ENCODE measurements around the gene TMEFF1. TPM values are rescaled to one million over a fixed set of nuclear protein-coding genes. Genes with fewer than 3 reads are reported as not detected.

Gene TMEFF1
- total RNA-seq, 2 donors from 2014 or later: 0.37 to 1.5 TPM

DNA sequence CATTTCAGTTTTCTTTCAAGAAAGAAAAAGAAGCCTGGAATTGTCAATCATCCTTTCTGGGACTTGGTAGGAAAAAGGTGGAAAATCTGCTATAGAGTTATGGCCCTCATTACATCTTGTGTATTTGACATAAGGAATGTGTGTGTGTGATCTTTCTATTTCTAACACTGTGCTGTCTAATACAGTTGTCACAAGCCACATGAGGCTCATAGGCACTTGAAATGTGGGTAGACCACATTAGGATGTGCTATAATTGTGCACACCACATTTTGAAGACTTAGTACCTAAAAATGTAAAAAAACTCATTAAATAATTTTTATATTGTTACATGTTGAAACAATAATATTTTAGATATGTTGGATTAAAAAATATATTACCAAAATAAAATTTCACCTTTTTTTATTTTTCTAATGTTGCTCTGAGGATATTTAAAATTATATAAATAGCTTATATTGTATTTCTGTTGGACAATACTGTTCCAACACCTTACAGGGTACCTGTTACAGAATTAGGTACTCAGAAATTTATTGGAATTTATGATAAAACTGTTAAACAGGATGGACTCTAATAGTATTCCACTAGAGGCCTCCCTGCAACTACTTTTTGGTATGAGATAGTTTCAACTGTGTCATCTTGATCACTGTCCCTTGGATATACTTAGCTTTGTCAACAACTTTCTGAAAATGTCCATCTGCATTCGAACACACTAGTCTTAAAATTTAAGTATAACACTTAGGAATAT is 27.6 kb upstream of the TMEFF1 start:
- intact Hi-C loops (cut with DNase I): no loop called here
- no peak for DNase-seq (ENCODE audit: low spot score)

DNA sequence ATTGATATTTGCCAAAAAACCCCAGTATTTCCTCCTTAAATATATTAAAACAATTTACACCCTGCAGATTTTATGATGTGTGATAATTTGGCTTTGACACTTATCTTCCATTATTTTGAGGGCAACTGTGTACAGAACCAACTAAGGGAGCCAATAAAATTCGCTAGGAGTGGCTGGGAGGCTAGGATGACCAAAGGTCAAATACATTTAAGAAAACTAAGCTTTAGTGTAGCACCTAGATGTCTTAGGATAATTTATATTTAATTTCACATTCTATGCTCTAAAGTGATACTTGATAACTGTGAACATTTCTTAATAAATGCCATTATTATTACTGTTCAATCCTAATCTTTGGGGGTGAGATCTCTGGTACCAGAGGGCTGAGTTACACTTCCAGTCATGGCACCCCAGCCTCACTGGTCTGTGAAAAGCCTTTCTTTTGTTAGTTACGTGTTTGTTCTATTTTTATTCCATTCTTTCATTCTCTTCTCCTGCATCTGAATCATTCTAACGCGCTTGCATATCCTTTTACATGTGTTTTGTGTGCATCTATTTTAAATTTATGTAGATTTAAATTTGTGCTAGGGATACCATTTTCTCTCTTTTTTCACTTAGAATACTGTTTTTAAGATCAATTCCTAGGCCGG is 26.9 kb upstream of the TMEFF1 start:
- intact Hi-C loops (cut with DNase I): no loop called here
- DNase-seq (ENCODE audit: low spot score): no peak

DNA sequence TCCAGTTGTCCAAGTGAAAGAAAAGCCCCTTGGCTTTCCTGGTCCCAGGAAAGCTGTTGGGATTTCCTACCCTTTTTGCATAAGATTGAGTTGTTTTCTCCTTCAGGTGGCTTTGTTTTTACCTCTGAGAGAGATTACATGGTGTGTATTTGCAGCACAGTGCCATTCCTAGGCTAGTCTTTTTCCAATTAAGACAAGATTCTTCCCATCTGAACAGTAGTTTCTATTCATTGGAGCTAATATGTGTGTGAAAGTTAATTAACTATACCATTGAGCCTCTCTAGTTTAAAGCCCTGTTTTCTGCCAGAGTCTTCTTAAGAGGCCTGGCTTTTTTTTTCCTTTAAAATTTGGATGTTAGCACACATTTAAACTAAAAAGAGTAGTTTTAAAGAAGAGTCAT is 25.9 kb upstream of the TMEFF1 start:
- DNase-seq (ENCODE audit: low spot score): no peak
- intact Hi-C loops (cut with DNase I): no loop called here

DNA sequence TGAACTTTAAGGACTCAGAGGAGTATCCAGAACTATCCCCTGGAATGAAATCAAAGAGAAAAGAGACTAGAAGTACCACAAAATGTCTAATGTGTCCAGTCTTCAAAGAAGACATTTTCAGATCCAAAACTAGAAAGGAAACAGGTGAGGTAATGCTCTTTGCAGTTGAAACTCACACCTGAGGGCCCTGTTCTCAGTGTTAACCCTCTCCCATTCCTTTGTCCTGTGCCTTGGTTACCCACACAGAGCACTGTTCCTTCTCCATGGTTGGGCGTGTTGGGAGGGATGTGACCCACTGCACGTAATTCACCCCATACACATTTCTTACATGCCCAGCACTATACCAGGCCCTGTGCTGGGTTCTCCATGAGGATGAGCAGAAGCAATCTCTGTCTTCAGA is 24.7 kb upstream of the TMEFF1 start:
- no peak for DNase-seq (ENCODE audit: low spot score)
- intact Hi-C loops (cut with DNase I): no loop called here

DNA sequence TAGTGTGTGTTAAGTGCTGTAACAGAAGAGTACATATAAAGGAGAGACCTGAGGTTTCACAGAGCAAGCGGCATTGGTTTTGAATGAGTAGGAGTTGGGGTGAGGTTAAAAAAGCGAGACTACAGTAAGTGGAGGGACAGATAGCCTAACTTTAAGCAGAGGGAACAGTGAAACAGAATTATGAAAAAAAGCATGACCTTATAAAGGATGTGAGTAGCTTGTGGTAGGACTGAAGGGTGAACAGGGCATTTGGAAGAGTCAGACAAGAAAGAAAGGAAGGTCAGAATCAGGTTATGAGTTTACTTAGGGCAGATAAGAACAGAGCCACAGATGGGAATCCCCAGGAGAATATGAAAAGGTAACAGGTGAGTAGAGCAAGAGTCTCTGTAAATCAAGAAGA is 23.5 kb upstream of the TMEFF1 start:
- intact Hi-C loops (cut with DNase I): no loop called here
- DNase-seq (ENCODE audit: low spot score): no peak

DNA sequence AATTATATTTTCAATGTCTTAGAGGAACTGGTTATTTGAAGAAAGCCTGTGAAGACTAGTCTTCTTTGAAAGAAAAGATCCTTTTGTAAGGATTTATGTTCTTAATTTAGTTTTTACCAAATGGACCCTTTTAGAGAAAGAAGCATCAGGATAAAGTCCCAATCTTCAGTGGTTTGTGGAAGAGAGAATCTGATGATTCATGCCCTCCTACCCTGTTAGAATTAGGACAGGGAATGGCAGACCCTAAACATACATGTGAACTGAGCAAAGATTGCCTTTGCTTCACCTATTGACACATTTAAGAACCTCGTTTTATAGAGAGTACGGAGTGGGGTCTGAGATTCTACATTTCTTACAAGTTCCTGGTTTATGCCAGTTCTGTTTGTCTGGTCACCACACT is 20.1 kb upstream of the TMEFF1 start:
- intact Hi-C loops (cut with DNase I): no loop called here
- DNase-seq (ENCODE audit: low spot score): no peak

DNA sequence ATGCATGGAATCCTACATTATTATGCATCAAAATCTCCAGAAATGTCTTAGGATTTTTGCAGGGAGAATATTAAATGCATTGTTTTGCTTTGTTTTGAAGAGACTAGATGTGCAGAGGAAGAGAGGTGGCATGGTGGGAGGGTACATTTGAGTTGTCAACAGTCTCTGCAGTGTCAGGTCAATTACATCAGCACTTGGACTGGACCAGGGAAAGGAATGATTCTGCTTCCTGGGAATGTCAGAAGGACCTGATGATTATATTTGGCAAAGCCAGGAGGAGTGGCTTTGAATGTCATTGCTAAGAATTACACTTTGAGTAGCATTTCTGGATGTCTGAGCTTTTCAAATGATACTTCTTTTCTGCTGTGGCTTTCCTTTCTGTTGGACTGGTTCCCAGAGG is 17.5 kb upstream of the TMEFF1 start:
- intact Hi-C loops (cut with DNase I): no loop called here
- DNase-seq (ENCODE audit: low spot score): no peak

DNA sequence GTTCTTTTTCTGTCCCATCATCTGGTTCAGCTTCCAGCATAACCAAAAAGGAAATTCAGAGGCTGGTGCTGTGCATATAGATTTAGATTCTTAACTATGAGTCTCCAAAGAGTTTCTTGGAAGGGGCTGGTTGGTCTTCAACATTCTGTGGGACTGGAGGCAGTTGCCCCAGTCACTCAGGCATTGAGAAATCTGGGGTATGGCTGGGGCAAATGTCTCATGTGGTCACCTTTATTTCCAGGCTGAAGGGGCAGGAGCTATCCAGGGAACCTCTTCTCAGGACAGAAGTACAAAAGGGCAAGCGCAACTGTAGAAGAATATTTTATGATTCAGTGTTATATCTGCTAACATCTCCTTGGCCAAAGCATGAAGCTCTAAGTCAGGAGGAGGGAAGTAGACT is 15.4 kb upstream of the TMEFF1 start:
- DNase-seq (ENCODE audit: low spot score): no peak
- intact Hi-C loops (cut with DNase I): no loop called here

DNA sequence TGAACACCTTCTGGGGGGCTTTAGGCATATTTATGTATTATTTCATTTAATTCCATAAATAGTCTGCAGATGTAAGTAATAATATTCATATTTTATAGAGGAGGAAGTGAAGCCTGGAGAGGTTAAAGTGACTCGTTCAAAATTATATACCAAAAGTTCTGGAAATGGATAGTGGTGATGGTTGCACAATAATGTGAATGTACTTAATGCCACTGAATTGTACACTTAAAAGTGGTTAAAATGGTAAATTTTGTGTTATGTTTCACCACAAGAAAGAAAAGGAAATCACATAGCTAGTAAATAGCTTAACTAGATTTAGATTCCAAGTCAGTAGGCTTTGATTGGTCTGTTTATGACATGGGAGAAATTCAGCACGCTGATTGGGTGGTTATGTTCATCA is 13.0 kb upstream of the TMEFF1 start:
- intact Hi-C loops (cut with DNase I): no loop called here
- DNase-seq (ENCODE audit: low spot score): no peak

DNA sequence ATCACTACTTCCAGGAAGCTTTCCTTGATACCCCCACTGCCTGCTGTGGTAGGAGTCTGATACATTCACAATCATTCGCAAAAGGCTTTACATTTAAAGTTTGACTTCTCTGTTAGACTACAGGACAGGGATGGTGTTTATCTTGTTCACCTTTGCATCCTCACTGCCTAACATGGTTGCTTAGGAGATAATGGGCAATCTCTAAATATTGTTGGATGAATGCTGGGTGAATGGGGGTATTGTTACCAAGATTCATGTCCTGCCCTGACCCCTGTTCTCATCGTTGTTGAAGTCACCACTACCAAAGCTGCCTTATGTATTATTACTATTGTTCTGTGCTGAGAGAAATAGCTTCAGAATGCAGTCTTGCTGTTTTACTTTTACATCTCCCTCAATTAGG is 7.7 kb upstream of the TMEFF1 start:
- DNase-seq (ENCODE audit: low spot score): no peak
- intact Hi-C loops (cut with DNase I): no loop called here

DNA sequence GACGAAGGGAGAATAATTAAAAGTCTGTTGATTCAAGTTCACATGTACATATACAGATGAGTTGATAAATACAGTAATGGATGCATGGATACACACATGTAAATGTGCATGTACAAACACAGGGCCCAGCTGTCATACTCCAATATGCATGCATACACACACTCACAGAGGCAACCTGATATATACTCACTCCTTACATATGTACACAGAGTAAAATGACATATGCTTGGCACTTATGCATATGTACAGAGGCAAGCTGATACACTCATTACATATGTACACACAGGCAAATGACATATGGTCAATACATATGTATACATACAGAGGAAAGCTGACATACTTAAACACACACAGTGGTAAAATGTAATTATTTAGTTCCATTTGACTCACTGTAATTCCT is 7.2 kb upstream of the TMEFF1 start:
- DNase-seq (ENCODE audit: low spot score): no peak
- intact Hi-C loops (cut with DNase I): no loop called here

DNA sequence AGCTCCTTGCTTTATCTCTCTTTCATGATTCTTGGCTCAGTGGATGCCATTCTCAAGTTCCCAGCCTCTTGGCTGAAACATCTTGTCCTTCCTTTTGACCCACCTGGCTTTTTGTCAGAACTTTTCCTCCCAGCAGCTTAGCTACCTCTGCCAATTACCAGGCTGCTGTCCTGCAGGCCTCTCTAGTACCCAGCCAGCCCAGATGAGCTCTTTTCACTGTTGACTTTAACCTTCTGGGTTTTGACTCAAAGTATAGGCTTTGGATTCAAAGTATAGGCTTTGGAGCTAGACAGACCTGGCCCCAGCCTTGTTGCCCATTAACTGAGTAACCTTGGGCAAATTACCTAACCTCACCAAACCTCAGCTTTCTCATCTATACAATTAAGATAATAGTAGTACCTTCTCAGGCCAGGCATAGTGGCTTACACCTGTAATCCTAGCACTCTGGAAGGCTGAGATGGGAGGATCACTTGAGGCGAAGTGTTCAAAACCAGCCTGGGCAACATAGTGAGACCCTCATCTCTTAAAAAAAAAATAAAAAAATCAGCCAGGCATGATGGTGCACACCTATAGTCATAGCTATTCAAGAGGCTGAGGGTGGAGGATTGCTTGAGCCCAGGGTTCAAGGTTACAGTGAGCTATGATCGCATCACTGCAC is 6.6 kb upstream of the TMEFF1 start:
- DNase-seq (ENCODE audit: low spot score): no peak
- intact Hi-C loops (cut with DNase I): no loop called here

DNA sequence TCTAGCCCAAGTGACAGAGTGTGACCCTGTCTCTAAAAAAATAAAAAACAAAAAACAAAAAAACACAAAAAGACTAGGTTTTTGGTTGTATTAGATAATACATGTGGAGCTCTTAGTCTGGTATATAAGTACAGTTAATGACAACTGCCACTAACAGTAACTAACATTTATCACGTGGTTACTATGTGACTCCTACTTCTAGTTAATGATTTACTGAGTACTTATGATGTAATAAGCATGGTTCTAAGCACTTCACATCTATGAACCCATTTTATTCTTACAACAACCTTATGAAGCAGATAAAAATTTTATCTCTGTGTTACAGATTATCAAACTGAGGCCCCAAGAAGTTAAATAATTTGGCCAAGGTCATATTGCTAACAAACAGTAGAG is 6.1 kb upstream of the TMEFF1 start:
- intact Hi-C loops (cut with DNase I): no loop called here
- DNase-seq (ENCODE audit: low spot score): no peak

DNA sequence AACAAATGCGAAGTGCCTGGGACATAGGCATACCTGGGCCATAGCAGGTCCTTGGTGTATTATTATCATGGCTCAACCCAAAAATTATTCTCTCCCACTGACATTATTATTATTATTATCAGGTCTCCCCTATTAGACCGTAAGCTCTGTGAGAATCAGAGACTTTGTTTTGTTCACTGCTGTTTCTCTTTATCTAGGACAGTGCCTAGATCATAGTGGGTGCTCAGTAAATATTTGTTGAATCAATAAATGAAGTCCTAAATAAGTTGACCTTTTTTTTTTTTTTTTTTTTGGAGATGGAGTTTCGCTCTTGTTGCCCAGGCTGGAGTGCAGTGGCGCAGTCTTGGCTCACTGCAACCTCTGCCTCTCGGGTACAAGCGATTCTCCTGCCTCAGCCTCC is 4.9 kb upstream of the TMEFF1 start:
- intact Hi-C loops (cut with DNase I): no loop called here

DNA sequence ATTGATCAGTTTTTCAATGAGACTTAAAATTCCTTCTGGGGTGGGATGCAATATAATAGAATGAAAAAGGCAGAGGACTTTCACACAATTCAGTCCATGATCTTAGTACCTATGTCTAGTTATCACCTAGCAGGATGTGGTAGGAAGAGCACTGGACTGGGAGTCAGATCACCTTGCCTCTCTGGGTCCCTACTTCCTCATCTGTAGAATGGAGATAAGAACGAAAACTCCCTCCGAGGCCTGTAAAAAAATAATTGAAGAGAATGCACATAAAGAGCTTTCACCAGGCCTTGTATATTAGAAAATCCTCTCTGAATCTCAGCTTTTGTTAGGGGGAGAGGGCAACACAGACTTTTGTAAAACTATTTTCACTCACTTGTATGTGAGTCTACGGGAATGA is 681 bp upstream of the TMEFF1 start:
- intact Hi-C loops (cut with DNase I): no loop called here
- DNase-seq (ENCODE audit: low spot score): no peak

More for the DNA sequence above, 4.9 kb upstream of the TMEFF1 start:
- DNase-seq (ENCODE audit: low spot score): no peak

DNA sequence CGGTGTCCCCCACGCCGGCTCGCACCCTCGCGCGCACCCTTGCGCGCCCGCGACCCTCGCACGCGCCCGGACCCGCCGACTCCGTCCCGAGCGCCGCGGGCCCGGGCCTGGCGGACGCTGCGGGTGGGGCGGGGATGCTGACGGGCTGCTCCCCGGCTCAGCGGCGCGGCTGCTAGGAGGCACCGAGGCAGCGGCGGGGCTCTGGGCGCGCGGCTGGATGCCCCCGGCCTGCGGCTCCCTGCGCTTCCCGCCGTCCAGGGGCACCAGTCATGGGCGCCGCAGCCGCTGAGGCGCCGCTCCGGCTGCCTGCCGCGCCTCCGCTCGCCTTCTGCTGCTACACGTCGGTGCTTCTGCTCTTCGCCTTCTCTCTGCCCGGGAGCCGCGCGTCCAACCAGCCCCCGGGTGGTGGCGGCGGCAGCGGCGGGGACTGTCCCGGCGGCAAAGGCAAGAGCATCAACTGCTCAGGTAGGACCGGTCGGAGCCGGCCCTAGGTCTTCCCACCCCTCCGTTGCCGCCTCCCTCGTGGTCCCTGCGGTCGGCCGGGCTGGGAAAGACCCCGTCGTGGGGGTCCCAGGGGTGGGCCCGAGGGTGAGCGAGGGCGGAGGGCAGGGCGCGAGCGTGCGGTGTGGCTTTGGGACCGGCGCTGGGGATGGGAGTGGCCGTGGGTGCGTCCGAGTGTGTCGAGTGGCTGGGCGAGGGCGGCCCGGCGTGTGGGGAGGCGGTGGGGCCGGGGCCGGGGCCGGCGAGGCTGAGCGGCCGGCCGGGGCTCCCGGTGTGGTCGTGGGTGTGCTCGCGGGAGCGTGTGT is 530 bp downstream of the TMEFF1 start:
- intact Hi-C loops (cut with DNase I): no loop called here
- DNase-seq (ENCODE audit: low spot score): peak; percentile 81

DNA sequence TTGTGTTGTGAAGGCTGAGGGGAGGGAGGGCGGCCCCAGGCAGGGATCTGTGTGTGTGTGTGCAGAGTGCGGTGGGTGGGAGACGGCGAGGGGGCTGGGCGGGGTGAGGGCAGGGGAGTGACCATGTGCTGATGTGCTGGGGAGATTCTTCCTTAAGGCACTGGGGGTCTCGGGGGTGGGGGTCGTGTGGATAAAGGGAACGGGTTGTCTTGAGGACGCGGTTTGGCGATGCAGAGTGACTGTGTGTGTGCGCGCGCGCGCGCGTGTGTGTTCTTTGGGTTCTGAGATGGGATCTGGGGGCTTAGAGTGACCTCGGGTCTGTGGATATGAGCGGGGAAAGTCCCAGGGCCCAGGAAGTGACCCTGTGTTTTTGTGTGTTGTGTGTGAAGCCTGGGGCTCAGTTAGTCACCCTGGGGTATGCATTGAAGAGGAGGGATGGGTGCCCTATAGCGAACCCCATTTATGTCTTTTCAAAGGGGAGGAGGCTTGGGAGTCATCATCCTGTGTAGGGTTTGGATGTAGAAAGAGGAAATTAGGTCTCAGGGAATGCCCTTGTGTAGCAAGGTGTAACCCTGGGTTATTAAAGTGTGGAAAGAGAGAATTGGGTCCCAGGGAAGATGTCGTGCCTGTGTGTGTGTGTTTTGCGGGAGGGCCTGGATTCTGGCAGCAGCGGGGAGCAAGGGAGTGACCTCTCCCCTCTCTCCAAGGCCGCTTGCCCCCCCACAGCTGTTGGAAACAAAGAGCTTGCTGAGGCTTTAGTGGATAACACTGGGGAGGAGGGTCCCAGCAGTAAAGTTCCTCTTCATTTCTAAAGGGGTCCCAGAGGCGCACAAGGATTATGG is 1.4 kb downstream of the TMEFF1 start:
- DNase-seq (ENCODE audit: low spot score): no peak
- intact Hi-C loops (cut with DNase I): no loop called here

DNA sequence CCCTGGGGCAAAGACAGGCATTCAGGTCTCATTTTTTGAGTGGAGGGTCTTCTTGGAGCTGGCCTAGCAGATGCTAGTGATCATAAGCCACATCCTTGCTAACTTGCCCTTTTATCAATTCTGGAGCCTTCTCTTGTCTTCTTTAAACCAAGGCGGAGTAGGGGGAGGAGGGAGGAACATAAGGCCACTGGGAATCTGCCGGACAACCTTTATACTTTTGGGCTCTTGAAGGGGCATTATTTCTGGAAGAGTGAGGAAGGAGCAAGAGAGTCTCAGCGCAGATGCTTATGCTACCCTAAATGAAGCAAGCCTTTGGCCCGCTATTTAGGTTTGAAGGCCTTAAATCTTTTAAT is 2.0 kb downstream of the TMEFF1 start:
- intact Hi-C loops (cut with DNase I): no loop called here
- no peak for DNase-seq (ENCODE audit: low spot score)

DNA sequence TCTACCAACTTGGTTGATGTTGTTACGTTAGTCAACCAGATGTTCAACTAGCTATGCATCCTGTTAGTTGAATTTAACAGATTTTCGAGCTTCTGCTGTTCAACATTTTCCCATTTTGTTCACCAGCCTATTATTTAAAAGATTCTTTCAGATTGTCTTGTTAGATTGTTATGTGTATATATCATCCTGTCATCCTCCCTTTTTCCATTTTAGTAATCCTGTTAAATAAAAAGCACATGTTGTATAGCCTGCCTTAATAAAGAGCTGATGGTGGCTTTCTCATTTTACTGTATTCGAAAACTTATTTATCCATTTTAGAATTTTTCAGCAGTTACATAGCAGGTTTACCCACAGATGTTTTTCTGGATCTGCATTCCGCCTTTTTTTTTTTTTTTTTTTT is 4.3 kb downstream of the TMEFF1 start:
- intact Hi-C loops (cut with DNase I): no loop called here

More for the DNA sequence above, 4.3 kb downstream of the TMEFF1 start:
- DNase-seq (ENCODE audit: low spot score): no peak

Measured in posterior vena cava (tissue), 2 donors.